HG03045 (cell line): ENCODE data around the gene NDUFB8.

ENCODE experiments used
- ATAC-seq: cut with Tn5 transposase; IDR thresholded peaks from one replicate; pipeline ENCODE4 v1.9.1; 2021; ENCODE audit warnings: mild to moderate bottlenecking, moderate library complexity; ENCODE audit not compliant: unreplicated experiment

Gene NDUFB8

DNA sequence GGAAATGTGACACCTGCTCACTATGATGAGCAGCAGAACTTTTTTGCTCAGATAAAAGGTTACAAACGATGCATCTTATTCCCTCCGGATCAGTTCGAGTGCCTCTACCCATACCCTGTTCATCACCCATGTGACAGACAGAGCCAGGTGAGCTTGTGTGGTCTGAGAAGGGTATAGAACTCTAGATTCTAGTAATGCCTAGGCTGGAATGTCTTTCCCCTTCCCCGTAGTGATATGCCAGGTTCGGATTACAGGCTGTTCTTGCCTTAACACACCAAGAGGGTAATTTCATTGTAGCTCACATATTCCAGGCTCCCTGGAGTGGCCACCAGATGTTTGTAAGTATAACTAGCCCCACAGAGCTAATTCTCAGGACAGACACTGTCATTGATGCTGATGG, 15.3 kb upstream of the NDUFB8 start:
- no peak for ATAC-seq

DNA sequence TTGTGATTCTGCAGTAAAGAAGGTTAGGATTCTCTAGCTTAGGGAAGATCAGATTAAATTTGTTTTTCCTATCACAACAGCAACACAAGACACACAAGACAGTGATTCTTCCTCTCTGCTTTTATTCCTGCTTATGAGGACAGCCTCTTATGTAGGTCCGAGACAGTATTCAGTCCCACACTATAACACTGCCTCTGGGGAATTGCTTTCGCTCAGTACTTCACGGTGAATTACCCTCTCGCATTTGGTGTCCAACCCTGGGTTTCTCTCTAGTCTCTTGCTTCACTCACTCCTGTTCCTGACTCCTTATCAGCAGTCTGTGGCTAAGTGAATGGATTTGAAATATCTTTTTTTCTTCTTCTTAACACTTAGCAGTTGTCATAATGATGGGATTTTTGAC, 7.8 kb upstream of the NDUFB8 start:
- no peak for ATAC-seq

DNA sequence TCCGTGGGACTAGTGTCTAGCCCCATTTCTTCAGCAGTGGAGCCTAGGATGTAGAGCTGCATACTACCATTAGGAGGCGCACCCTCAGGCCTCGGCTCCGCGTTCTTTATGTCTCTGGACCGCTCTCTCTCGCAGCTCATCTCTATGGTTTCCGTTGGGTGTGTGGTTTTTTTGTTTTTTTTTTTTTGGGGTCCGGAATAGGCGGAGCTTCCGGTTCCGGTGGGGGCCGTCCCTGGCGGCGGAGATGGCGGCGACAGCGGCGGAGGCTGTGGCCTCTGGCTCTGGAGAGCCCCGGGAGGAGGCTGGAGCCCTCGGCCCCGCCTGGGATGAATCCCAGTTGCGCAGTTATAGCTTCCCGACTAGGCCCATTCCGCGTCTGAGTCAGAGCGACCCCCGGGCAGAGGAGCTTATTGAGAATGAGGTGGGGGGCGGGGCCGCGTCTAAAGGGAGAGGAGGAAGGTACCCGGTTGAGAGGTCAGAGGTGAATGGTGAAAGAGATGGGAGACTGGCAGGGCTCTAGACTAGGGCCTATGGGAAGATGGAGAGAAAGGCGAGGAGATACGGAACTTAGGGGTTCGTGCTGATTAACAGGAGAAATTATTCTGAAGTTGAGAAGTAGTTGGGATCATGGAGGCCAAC, 6.2 kb upstream of the NDUFB8 start, which contains the start of gene HIF1AN:
HIF1AN (plus strand) TSS at position 229 of the 639 bp plus-strand sequence; CDS start at position 245, 16 bp downstream.
- peak; percentile 96 for ATAC-seq

DNA sequence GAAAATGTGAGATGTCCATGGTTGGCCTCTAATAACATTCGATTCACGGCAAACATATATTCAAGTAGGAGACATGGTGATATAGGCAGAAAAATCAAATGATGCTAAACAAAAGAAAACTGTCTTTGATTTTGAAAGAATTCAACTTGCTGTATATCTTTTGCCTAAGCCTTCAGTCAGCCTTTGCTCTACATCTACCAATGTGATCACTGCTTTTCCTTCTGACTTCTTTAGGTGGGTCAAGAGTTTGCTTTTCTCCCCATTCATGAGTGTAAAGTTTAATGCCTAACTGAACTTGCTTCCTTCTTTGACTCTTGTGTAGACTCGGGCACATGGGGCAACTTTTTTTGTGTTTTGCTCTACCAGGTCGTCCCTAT, 5.7 kb upstream of the NDUFB8 start:
- ATAC-seq: no peak

DNA sequence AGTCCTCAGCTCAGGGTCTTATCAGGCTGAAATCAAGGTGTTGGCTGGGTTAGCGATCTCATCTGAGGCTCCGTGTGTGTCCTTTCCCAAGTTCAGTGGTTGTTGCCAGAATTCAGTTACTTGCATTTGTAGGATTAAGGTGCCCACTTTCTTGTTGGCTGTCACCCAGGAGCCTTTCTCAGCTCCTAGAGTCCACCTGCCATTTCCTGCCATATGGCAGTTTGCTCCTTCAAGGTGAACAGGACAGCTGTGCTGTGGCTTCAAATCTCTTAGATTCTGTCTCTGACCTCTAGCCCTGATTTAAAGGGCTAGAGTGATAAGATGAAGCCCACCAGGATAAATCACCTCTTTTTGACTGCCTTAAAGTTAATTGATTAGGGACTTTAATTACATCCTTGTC, 5.1 kb upstream of the NDUFB8 start:
- no peak for ATAC-seq

DNA sequence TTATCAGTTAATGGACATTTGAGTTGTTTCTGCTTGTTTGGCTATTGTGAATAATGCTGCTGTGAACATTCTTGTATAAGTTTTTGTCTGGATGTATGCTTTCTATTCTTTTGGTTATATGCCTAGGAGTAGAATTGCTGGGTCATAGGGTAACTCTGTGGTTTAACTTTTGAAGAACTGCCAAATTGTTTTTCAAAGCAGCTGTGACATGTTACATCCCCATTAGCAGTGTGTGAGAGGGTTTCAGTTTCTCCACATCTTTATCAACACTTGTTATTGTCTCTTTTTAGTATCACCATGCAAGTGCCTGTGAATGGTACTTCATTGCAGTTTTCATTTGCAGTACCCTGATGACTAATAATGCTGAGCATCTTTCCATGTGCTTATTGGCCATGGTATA, 2.1 kb upstream of the NDUFB8 start:
- no peak for ATAC-seq

DNA sequence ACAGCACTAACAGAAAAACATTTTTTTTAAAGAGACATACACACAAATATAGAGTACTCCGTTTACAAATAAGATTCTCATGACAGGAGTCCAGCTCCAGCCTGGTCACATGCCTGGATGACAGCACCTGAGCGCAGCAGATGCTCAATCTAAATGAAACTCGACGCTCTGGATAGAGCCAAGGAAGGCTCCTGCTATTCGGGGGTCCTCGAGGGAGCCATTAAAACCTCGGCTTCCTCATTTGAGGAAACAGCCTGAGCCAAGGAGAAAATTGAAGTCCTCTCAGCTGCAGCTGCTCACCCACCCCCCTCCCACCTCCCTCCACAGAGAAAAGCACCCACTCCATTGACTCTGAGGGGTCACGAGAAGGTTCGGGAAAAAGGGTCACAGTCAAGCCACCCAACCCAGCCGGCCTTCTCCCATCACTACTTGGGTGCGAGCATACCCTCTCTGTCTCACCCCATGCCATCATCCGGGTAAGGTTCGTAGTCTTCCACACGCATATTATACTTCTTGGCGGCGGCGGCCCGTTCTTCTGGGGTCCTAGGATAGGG, 673 bp downstream of the NDUFB8 start:
- ATAC-seq: no peak

DNA sequence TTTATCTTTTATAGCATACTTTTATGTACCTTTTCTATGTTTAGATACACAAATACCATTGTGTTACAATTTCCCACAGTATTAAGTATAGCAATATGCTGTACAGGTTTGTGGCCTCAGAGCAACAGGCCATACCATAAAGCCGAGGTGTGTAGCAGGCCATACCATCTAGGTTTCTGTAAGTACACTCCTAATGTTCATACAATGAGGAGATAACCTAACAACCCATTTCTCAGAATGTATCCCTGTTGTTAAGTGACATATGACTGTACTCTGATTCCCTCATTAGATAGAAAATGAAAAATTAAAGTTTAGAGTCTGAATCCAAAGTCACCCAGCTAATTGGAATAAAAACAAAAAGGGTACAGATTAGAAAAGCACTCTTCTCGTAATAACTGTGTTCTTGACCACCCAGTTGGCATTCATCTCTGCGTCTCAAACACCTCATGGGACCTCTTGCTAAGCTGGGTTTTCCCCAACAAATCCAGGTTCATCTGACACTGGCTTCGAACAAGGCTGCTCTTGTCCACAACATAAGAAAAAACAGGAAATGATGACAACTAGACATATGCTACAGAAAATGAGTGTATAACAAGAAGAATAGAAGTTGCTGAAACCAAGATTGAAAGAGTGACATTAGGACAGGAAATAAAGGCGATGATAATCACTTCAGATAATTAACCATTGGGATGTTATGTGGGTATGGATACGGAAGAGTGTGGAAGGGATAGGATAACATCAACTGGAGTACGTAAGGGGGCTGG, 1.4 kb downstream of the NDUFB8 start:
- no peak for ATAC-seq

DNA sequence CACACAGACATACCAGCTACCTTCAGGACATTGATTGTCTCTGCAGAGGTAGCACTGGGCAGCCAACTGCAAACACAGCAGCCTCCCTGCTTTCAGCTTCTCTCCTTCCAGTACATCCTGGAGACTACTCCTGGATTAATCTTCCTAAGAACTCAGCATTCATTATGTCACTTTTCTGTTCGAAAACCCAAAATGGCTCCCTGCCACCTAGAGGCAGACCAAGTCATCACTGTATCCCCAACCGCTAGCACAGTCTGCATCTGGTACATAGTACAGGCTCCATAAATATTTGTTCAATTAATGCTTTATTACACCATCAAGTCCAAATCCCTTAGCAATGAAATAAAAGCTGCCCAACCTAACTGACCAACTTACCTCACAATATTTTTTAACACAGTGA, 5.0 kb downstream of the NDUFB8 start:
- no peak for ATAC-seq

DNA sequence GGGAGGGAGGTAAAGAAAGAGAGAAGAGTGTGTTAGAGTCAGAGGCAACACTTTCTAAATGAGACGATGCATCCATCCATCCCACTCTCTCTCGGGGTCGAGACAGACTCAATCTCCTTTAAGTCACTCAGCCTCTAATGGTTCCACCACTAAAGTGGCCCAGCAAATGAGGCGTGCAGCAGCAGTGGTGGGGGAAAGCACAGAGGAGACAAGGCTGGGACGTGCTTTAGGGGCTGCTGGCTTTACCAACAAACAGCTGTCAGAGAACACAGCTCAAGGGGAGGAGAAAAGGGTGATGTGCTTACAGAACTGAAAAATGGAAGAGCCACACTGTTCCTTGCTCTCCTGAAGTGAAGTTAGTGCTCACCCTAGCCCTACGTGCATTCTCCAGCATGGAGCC, 5.5 kb downstream of the NDUFB8 start:
- no peak for ATAC-seq

DNA sequence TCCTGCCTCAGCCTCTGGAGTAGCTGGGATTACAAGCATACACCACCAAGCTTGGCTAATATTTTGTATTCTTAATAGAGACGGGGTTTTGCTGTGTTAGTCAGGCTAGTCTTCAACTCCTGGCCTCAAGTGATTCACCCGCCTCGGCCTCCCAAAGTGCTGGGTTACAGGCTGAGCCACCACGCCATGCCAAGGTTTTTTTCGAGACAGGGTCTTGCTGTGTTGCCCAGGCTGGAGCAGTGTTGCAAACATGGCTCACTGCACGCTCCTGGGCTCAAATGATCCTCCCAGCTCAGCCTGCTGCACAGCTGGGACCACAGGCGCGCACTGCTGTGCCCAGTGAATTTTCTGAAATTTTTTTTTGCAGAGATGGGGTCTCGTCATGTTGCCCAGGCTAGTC, 6.7 kb downstream of the NDUFB8 start:
- no peak for ATAC-seq

DNA sequence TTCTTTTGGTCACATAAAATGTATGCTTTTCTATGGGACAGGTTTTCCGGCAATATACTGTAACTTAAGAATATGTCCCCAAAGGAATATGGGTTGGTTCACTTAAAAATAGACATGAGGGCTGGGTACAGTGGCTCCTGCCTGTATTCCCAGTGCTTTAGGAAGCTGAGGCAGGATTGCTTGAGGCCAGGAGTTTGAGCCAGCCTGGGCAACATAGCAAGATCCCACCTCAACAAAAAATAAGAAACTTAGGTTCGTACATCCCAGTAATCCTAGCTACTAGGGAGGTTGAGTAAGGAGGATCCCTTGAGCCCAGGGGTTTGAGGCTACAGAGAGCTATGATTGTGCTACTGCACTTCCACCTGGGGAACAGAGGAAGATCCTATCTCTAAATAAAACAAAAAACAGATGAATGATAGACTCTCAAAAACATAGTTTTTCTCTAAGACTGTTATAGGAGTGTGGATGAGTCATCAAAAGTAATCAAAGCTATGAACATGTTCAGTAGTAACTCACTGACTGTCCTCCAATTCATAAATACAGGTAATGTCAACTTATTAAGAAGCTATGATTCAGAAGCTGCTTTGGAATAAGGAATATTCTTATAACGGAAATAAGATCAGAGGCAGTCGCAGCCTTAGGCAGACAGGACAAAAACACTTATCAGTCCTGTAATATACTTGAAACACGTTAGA, 7.4 kb downstream of the NDUFB8 start:
- ATAC-seq: no peak

DNA sequence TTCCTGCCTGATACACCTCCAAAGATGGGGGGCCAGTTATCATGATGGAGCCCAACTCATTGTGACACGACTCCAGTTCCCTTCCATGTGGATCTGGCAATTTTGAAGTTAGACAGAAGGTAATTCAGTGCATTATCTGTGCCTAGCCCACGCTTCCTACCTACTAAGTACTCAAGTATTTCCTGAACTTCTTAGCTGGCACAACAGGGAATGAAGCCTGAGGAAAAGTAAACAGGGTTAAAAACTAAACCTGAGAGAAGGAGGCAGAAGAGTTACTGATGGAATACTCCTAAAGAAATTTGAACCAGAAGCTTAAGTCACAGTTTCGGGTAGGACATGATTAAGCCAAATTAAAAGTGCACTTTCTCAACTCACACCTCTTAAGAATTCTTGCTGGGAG, 8.9 kb downstream of the NDUFB8 start:
- no peak for ATAC-seq

DNA sequence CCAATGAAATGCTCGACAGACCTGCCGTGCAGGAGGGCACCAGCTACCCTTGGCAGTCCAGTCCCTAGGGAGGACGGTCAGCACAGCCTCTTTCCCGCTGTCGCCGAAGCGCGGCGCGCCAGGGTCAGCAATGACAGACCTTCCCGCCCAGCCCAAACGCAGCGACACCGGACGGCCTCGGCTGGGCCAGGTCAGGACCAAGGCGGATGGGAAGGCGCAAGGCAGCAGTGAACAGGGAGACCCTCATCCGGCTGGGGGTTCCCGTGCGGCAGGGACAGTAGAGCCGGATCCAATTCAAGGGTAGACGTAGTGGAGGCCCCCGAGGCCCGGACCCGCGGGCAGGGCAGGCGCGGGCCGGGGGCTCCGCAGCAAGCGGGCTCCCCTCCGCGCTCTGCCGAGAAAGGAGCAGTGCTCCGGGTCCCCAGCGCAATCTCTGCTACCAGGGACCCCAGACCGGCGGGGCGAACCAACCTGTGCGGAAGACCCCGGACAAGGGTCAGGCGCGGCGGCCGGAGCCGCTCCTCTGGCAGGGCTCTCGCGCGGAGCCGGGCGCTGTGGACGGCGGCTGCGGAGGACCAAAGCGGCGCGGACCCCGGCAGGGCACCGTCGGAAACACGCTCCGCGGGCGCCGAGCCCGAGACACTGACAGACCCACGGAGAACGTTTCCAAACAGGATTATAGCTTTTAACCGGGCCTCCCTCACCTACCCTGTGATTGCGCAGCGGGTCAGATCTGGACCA, 10.2 kb downstream of the NDUFB8 start, which contains the start of gene SEC31B:
SEC31B (minus strand) TSS at position 551 of the 741 bp plus-strand sequence. CDS start 2,909 bp downstream, outside the sequence.
- no peak for ATAC-seq

DNA sequence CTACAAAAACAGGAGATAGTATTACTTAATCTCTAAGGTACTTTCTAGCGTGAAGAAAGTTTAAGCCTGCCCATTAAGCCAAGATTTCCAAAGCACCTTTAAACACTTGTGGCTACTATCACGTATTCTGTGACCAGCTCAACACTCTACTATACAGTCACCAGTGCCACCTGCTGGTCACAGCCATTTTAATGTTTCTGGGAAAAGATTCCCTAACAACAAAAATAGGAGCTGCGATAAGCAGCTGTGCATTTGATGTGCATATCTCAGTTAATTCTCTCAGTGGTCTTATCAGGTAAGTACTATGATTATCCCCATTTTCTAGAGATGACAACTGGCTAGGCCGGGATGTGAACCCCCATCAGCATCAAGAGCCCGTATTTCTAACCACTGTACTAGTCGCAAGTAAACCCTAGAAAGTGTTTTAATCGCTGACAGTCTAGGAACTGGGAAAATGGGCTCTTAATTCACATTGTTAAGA, 10.9 kb downstream of the NDUFB8 start:
- no peak for ATAC-seq

DNA sequence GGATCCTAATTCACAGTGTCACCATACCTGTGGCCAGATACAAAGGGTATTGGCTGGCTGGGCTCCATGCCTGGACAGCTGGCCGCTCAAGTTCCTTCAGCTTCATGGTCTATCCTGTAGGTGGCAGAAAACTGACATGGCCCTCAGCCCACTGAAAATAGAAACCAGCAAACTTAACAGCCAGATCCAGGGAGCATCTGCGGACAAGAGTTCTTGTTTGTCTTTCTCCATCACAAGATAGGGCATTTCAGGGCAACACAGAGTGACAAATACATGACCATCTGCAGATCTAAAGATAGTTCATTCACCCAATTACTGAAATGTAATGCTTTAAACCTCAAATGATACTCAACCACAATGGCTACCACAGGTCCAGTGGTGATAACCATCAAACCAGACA, 12.8 kb downstream of the NDUFB8 start:
- ATAC-seq: no peak

DNA sequence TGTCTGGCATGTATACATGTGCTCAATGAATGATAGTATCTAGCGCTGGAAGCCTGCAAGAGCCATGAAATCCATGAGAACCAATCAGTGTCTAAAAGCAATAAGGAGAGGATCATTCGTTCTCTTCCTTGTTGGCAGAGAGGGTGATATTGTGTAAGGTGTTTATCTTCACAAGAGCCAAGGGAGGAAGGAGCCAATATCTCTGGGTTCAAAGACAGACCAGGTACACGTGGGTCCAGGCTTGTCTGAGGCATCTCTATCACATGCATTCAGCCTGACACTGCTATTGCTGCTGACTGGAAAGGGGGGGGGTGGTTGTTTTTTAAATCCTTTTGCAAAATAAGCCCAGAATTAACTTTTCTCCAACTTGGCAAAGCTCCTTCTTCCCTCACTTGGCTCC, 14.1 kb downstream of the NDUFB8 start:
- no peak for ATAC-seq

DNA sequence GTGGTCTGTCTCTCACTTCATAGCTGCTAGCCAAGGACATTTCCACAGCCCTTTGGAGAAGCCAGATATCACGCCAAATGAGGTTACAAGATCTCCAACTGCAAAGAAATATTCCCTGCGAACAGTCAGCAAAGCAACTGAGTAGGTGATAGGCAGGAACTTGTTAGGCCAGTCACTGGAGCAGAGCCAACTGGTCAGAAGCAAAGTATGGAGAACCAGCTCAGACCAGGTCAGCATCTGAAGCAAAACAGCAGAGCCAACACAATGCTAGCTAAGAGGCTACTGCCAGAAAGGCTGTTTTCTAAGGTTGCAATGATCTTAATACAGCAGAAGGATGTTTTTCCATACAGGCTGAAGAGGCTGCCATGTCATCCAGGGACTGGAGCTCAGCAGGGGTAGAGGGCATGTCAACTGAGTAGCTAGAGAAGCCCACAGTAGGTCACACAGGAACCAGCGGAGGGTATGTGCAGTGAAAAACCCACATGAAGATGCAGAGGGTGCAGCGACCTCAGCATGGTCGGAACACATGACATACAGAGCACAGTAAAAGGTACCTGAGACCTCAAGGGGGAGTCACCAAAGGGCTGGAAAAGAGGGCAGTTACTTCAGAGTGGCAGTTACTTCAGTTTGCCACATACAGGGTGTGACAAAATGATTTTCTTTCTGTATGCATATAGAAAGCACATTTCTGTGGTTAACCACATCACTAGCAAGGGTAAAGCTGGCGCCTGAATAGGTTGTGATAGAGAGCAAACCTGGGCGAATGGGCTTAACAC, 18.9 kb downstream of the NDUFB8 start:
- no peak for ATAC-seq

DNA sequence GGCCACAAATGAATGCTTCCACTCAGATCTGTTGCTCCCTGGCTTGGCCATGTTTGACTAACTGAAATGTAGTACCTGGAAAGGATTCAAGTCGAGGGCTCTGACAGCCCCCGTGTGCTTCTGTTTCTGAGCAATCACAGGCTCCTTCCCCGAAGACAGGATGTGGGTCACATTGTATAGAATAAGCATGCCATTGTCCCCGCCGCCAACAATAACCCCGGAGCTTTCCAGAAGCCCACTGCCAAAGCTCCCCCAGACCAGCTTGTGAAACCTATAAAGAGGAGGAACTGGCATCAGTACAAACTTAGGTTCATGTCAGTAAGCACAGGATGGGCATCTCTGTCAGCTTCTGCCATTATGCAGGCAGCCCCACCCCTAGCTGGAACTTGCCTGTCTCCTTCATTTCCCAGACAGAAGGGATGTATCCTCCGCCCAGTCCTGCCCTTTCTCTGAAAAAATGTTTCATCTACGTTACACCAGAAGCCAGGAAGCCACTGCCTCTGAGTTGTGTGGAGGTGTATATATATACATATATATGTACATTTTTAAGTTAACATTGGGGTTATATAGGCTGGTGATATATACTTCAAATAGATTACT, 20.3 kb downstream of the NDUFB8 start:
- ATAC-seq: no peak
